HEK293 (cell line): ENCODE data around the gene CBS.

ENCODE experiments used
- ZNF350 ChIP-seq: fragments of 450-650 bp; formaldehyde crosslinking; IDR thresholded peaks from 2 replicates; pipeline ENCODE4 v1.5.0; 2017; ENCODE audit warnings: missing biosample characterization, mild to moderate bottlenecking, missing genetic modification characterization
- TF ChIP-seq, protein P1 (sequence below): fragments of 450-650 bp; formaldehyde crosslinking; IDR thresholded peaks from 2 replicates; pipeline ENCODE4 v1.5.1; 2016; ENCODE audit warnings: missing biosample characterization, missing genetic modification characterization

DNA sequence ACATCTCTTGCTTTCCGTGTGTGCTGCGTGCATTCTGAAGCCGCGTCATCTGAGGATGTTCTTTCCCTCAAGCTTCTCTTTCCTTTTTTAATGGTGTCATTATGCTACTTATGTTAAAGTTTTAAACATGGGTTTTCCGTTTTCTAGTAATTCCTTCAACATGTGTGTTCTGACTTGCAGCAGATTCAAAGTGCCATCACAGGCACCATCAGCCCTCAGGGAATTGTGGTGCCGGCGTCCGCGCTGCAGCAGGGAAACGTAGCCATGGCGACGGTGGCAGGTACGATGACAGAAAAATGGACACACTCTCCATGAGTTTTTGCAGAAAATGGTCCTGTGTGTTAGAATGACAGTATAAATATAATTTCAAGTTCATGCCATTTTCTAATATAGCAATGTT lies 58.9 kb downstream of the CBS start:
- TF ChIP-seq, protein P1, sequence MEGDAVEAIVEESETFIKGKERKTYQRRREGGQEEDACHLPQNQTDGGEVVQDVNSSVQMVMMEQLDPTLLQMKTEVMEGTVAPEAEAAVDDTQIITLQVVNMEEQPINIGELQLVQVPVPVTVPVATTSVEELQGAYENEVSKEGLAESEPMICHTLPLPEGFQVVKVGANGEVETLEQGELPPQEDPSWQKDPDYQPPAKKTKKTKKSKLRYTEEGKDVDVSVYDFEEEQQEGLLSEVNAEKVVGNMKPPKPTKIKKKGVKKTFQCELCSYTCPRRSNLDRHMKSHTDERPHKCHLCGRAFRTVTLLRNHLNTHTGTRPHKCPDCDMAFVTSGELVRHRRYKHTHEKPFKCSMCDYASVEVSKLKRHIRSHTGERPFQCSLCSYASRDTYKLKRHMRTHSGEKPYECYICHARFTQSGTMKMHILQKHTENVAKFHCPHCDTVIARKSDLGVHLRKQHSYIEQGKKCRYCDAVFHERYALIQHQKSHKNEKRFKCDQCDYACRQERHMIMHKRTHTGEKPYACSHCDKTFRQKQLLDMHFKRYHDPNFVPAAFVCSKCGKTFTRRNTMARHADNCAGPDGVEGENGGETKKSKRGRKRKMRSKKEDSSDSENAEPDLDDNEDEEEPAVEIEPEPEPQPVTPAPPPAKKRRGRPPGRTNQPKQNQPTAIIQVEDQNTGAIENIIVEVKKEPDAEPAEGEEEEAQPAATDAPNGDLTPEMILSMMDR = no peak
- TF ChIP-seq ZNF350 (tag by site-specific recombination) = no peak
